MM.1S (cell line): Measurements from ENCODE around the gene GRIK2.

Experiments used
- EZH2 ChIP-seq: fragments of 300-600 bp; sonication (generic); optimal IDR thresholded peaks from 2 replicates; pipeline ENCODE3; 2017; ENCODE audit warnings: low read depth, mild to moderate bottlenecking, antibody characterized with exemption, low read length, mixed read lengths
- EZH2phosphoT487 ChIP-seq: fragments of 300-600 bp; sonication (generic); IDR thresholded peaks from 2 replicates; pipeline ENCODE4 v1.6.1; 2018; ENCODE audit warnings: antibody characterized with exemption, low read length
- TF ChIP-seq, protein P1 (sequence below): fragments of 300-600 bp; sonication (generic); IDR thresholded peaks from 2 replicates; pipeline ENCODE4 v1.5.1; 2016; ENCODE audit warnings: antibody characterized with exemption, low read length, mixed read lengths

DNA sequence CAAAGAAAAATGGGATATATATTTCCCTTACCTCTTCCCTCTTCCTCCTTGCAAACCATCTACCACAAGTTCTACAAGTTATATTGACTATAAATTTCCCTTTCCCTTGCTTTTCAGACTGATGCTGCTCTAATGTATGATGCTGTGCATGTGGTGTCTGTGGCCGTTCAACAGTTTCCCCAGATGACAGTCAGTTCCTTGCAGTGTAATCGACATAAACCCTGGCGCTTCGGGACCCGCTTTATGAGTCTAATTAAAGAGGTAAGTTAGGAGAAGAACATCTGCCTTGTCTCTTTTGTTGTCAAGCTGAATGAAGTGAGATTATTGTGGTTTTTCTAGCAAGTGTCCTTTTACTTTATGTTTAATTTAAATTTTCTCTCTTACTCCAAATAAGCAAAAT lies 406.0 kb downstream of the GRIK2 start:
- TF ChIP-seq, protein P1, sequence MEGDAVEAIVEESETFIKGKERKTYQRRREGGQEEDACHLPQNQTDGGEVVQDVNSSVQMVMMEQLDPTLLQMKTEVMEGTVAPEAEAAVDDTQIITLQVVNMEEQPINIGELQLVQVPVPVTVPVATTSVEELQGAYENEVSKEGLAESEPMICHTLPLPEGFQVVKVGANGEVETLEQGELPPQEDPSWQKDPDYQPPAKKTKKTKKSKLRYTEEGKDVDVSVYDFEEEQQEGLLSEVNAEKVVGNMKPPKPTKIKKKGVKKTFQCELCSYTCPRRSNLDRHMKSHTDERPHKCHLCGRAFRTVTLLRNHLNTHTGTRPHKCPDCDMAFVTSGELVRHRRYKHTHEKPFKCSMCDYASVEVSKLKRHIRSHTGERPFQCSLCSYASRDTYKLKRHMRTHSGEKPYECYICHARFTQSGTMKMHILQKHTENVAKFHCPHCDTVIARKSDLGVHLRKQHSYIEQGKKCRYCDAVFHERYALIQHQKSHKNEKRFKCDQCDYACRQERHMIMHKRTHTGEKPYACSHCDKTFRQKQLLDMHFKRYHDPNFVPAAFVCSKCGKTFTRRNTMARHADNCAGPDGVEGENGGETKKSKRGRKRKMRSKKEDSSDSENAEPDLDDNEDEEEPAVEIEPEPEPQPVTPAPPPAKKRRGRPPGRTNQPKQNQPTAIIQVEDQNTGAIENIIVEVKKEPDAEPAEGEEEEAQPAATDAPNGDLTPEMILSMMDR, result no peak
- no peak for TF ChIP-seq EZH2
- TF ChIP-seq EZH2phosphoT487, result no peak
